COLO668 (cell line): ENCODE results near the gene NEO1.

Source experiments
- DNase-seq: peaks from one replicate; lab custom pipeline; 2025; ENCODE audit not compliant: unreplicated experiment; lab: John Stamatoyannopoulos, UW

Gene NEO1, protein sequence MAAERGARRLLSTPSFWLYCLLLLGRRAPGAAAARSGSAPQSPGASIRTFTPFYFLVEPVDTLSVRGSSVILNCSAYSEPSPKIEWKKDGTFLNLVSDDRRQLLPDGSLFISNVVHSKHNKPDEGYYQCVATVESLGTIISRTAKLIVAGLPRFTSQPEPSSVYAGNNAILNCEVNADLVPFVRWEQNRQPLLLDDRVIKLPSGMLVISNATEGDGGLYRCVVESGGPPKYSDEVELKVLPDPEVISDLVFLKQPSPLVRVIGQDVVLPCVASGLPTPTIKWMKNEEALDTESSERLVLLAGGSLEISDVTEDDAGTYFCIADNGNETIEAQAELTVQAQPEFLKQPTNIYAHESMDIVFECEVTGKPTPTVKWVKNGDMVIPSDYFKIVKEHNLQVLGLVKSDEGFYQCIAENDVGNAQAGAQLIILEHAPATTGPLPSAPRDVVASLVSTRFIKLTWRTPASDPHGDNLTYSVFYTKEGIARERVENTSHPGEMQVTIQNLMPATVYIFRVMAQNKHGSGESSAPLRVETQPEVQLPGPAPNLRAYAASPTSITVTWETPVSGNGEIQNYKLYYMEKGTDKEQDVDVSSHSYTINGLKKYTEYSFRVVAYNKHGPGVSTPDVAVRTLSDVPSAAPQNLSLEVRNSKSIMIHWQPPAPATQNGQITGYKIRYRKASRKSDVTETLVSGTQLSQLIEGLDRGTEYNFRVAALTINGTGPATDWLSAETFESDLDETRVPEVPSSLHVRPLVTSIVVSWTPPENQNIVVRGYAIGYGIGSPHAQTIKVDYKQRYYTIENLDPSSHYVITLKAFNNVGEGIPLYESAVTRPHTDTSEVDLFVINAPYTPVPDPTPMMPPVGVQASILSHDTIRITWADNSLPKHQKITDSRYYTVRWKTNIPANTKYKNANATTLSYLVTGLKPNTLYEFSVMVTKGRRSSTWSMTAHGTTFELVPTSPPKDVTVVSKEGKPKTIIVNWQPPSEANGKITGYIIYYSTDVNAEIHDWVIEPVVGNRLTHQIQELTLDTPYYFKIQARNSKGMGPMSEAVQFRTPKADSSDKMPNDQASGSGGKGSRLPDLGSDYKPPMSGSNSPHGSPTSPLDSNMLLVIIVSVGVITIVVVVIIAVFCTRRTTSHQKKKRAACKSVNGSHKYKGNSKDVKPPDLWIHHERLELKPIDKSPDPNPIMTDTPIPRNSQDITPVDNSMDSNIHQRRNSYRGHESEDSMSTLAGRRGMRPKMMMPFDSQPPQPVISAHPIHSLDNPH (N-terminal part only)

DNA sequence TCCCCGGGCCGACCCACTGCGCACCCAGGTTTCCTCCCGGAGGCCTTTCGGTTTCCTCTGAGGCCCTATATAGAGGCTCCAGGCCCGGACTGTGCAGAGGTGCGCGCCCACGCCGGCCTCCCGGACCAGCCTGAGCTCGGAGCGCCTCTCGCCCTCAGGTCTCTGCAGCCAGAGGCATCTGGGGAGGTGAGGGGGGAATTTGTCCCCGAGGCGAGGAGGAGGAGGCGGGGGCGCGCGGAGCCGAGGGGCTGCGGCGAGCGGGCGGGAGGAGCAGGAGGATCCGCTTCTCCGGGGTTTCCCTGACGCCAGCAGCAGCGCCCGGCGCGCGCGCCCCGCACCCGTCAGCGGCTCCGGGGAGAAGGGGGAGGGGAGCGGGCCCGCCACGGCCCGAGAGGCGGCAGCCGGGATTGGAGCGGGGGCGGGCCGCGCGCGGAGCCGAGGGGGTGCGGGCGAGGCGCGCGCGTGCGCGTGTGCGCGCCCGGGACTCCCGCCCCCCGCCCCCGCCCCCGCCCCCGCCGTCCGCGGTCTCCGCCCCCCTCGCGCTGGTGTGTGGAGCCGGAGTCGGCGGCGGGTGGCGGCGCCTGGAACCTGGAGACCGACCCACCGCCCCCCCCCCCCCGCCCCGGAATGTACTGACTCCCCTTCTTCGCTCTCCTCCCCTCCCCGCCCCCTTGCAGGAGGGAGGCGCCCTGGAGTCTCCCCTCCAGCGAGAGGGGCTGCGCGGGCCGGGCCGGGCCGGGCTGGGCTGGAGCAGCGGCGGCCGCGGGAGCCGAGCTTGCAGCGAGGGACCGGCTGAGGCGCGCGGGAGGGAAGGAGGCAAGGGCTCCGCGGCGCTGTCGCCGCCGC lies at the start of gene NEO1:
NEO1 (plus strand) TSS at position 657 of the 846 bp plus-strand sequence. CDS start 213 bp downstream, outside the sequence.
- DNase-seq, result peak; percentile 75

DNA sequence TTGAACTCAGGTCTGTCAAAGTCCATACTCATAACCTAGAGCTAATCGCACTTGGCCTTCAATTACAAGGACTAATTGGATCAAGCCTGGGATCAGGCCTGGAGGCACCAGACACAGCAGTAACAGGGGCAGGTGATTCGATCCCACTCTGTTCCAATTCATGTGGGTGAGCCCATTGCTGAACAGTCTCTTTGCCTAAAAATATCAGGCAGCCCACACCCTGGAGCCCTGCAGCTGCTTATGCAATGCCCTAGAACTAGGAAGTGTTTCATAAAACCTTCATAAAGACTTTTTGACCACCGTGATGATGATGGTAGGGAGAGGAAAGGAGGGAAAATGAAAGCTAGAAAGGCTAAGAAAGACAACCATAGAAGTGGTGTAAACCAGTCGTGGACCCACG lies 47.8 kb upstream of the NEO1 start:
- DNase-seq, result no peak

DNA sequence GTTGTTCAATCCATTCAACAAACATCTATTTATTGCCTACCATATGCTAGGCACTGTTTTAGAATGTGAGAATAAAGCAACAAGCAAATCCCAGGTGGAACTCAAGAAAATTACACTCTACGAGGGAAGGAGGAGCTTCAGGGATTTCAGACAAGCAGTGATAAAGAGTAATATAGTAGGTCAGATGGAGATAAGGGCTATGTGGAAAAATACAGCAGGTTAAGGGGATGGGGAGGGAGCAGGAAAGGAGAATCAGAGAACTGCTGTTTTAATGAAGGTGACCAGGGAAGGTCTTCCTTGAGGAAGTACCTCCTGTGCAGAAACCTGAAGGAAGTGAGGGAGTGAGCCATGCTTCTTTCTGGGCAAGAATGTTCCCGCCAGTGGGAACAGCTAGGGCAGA lies 47.2 kb upstream of the NEO1 start:
- no peak for DNase-seq

DNA sequence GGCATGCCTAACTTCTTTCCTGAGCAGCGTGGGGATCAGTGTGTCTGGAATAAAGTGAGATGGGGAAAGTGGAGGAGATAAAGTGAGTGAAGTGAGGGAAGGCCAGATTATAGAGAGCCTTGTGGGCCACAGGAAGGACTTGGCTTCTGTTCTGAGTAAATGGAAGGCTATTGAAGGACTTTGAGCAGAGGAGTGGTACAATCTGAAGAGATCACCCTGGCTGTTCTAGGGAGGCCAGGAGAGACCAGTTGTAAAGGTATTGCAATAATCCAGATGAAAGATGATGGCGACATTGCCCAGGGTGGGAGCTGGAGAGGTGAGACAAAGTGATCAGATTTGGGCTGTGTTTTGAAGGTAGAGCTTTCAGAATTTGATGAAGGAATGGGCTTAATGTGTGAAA lies 46.8 kb upstream of the NEO1 start:
- DNase-seq, result no peak

DNA sequence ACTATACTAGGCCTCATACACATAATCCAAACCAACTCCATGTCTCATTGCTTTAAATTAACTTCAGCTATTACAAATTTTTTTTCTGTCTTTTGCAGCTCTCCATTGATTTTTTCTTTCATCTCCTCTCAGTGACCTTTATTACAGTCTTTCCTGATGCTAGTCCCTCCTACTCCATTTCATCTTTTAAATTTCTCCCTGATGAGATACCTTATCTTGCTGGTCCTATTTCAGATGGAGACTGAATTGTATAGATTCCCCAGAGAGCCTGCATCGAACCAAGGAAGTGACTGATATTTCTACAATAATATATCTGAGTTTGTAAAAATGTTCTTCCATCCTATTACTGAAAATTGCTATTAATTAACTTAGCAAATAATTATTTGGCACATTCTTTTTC lies 45.7 kb upstream of the NEO1 start:
- no peak for DNase-seq

DNA sequence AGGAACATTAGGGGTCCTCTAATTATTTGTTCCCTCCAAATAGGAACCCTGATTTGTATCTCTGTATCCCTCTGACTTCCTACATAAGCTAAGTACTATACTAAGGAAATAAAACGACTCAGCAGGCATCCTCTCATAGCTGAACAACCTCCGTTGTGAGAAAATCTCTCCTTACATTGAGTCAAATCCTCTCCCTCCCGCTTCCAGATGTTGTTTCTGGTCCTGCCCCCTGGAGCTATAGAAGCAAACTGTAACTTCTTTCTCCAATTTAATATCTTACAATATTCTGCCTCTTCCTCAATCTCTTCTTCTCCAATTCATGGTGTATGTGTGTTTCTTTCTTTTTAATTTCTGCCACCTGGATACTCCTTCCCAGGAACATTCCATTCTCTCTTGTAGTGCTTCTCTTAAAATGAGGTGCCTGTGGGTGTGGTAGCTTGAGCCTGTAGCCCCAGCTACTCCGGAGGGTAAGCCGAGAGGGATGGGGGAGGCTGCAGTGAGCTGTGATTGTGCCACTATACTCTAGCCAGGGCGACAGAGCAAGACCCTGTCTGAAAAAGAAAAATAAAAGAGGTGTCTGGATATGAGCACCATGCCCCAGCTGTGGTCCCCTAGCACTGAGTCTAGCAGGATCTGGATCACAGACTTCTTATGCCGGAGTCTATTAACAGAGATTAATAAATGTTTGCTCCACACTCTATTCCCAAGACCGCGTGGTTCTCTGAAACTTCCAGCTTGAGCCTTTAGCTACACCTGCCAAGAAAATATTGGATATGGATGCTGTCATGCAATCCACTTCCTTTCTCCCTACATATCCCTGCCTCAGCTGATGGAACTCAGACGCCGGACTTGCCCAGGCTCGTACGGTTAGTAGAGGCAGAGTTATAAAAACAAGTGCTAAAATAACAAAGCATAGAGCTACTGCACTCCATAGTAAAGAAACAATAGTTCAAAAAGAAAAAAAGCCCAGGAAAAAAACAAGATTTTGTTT lies 42.9 kb upstream of the NEO1 start:
- DNase-seq, result no peak

DNA sequence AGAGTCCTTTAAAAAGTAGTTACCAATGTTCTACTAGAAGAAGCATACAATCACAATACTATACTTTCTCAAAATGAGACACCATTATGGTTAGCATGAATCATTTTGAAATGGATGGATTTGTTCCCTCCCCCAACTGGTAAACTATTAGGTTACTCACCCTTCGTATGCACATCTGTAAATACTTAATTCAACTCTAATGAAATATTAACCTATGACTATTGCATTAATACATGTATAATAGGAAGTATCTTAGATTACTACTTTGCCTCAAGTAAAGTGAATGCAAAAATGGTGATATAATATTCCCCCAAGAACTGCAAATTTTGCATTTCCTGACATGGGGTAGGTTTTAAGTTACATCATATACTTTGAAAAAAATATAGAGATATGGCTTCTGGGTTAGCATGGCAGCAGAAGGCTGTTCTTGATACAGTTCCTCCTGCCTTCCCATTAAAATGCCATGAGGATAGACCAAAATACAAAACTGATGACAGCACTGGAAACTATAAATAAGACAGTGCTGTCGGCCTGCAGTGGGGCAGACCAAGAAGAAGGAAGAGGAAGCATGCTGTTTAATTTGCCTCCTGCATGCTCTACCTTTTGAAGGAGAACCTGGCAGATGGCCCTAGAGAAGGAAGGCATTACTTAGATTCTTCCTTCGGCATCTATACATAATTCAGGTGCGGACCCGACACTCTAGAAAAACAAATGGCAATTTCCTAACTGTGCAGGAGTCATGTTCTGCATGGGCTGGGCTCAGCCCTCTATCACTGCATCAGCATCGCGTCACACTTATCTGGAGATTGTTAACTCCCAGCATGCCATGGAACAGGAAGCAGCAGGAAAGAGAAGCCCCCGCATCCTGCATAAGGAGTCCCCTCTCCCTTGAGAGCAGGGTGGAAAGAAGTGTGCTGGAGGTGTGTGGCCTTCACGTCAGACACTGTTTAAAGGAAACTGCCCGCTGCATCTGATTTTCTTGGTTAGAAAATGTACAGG lies 41.8 kb upstream of the NEO1 start:
- no peak for DNase-seq

DNA sequence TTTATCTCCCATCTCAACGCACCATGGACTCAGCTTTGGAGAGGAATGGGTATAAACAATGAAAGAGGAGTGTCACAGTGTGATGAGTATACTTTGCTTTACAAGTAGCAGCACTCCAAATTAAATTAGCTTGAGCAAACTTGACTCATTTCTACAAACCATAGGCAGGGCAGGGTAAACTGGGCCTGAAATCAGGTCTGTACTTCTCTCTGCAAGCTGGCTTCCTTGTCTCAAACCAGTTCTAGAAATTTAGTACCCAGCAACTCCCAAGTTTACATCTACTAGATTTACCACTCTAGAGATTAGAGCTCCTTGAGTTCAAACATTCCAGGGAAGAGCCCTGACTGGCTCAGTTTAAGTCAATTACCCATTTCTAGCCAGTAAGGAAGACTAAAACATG lies 37.4 kb upstream of the NEO1 start:
- DNase-seq, result no peak

DNA sequence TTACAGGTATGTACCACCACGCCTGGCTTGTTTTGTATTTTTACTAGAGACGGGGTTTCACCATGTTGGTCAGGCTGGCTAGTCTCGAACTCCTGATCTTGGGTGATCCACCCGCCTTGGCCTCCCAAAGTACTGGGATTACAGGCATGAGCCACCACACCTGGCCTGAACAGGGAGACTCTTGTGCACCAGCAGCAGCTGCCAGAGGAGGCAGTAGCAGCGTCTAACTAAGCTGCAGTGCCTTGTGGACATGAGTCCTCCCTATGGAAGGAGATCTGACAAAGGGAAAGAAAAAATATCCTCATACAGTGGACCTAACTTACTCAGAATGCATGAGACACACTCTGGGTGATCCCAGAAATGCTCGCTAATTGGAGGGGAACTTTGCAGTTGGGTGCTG lies 36.8 kb upstream of the NEO1 start:
- no peak for DNase-seq

DNA sequence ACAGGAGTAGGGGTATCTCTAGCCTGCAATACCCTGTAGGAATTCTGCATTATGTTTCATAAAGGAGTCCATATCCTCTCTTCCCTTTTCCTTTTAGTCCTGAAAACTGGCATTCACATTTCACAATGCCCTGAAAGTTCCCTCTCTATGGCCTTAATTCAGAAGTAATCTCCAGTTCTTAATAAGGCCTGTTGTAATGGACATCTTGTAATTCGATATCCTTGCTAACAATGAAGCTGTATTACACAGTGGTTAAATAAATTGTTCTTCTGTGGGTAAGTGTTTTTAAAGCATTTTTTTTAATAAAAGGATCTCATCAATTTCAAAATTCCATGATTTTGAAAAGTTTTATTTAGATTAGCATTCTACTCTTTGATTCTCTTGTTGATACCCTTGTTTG lies 34.3 kb upstream of the NEO1 start:
- no peak for DNase-seq

DNA sequence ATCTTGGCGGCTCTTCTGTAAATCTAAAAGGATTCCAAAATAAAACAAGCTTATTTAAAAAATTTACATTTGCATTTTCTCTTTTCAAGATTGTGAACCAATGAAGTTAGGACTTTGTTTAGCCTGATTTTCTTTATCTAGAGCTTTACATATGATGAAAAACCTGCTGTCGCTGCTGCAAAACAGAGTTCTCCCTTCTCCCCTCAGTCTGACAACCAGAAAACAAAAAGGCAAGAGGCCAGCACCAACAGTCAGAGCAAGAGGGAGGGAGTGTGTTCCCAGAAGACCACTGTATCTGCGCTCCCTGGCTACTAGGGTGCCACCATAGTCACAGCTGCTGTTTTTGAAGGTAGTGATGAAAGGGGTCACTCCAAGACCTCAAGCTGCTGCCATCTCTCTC lies 33.1 kb upstream of the NEO1 start:
- no peak for DNase-seq

DNA sequence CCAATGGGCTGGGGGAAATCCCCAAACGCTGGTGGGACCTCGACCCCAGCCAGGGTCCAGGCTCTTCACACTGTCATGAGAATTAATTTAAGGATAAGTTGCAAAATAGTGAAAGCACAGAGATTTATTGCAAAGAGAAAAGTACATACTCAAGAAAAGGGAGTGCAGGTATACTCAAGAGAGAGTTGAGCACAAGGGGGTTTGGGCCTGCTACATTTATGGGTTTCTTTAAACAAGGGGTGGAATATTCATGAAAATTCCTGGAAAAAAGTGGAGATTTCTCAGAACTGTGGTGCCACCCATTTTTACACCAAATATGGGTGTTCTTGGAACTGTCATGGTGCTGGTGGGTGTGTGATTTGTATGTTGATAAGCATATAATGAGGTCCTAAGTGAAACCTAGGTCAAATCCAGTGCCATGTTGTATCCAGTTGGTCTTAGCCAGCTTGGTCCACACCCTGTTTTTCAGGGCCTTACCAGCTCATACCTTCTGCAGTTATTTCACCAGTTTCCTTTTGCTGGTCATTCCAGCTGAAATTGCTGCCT lies 32.6 kb upstream of the NEO1 start:
- DNase-seq, result no peak

DNA sequence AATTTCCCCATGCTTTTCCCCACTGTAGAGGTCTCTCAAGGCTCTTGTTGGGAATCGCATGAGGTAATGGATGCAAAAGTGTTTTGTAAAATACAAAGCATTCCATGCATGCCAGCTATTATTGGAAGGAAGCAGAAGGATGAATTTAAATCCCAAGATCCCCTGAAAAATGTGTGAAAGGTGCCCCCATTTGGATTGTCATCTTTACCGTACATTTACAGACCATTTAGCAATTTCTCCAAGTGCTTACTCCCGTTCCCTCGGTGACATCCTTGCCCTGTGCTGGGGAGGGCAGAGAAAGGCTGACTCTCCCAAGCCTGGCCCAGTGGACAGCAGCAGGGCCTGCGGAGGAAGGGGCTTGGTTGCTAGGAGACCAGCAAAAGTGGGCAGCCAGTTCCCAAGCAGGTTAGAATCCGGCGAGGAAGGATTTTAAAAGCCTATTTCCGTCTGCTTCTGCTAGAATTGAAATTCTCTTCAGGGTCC lies 31.1 kb upstream of the NEO1 start:
- DNase-seq, result no peak

DNA sequence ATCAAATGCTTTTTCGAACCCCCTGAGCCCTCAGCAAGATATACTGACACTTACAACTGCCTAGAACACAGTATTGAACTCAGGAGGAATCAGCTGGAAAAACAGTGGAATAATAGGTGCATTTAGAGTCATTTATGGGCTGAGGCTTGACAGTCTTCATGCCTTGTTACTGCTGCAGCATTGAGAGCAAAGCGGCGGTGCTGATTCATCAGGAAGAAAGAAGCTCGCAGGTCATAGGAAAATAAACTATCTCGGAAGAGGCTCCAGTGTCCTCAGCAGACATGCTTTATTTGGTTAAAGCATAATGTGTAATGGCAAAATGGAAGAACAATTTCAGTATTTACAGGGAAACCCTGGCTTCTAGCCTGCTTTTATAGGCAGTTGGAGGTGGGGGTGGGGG lies 30.1 kb upstream of the NEO1 start:
- DNase-seq, result no peak

DNA sequence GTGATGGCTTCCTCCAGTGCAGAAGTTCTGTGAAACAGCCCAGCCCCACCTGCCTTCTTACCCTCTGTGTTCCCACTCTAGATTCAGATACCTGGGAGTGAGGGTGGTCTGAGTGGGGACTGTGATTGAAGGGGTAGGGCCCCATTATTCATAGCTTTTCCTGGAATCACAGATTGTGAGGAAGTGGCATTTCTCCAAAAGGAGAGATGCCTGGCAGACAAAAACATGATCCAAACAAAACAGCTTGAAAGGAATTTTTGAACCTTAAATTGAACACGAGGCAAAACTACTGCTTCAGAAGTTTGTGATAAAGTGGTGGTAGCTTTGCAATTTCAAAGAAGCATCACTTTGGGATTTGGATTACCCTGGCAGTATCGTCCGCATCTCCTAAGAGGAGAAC lies 29.2 kb upstream of the NEO1 start:
- DNase-seq, result no peak

DNA sequence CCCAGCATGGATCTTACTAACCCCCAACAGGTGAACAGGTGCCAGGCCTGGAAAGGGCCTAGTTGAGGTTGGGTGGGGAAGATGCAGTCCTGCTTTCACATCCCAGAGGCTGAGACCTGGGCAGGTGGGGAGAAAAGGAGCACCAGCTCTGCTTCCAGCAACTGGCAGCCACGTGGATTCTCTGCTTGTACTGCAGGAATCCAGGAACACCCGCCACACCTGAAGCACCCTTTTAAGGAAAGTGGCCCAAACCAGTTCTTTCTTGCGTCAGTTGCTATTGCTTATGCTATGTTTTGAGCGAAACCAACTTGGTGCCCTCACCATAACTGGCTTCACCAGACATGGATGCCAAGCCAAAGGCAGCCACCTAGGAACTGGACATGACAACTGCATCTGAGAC lies 28.1 kb upstream of the NEO1 start:
- DNase-seq, result no peak

DNA sequence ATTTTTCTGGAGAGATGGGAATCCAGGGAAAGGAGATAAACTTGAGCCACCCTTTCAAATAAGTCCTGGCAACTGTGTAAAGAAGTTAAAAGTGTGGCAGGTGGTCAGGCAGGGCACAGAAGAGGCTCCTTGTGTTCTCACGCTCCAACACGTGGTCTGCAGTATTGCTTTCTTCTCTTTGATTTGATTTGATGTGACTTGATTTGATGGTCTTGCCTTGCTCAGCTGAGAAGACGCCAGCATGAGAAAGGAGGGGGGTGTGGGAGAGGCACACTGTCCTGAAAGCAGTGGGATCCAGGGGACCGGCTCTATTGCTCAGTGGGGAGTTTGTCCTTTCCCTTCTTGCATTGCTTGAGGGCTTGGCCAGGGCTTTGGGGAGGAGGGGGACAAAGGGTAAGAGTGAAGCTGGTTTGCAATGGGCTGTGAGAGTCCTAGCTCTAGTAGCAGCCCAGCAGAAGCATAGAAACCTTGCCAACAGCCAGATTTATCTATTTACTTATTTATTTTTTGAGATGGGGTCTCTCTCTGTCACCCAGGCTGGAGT lies 25.7 kb upstream of the NEO1 start:
- DNase-seq, result no peak
